ENCODE data around the gene BCAS1.
A peak's percentile ranks its signal among the peaks of the same experiment; 100 is the strongest.

The BCAS1 gene

DNA sequence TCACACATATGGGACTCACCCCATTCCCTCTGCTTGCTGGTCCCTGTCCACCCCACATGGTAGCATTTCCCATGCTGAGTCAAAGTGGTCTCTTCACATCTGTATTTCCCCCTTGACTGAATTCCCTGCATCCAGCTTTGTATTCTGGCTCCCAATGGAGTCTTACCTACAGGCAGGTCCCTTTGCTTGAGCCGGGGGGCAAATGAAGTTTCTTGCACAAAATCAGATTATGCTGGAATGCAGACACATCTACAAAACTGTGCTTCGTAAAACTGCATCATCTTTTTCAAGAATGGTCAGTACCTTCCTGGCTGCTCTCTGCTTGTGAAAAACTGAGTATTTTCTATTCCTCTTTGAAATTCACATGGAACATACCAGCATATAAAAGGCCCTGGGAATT, 32.1 kb upstream of the BCAS1 start:
- no peak for DNase-seq

DNA sequence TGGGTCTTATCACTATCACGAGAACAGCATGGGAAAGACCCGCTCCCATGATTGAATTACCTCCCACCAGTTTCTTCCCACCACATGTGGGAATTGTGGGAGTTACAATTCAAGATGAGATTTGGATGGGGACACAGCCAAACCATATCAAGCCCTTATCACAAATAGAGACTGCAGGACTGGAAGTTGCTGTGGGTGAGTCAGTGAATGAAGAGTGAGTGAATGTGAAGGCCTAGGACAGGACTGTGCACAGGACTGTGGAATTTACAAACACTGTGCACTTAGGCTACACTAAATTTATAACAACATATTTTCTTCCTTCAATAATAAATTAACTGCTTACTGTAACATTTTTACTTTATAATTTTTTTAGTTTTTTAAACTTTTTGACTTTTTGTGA, 30.2 kb upstream of the BCAS1 start:
- no peak for DNase-seq

DNA sequence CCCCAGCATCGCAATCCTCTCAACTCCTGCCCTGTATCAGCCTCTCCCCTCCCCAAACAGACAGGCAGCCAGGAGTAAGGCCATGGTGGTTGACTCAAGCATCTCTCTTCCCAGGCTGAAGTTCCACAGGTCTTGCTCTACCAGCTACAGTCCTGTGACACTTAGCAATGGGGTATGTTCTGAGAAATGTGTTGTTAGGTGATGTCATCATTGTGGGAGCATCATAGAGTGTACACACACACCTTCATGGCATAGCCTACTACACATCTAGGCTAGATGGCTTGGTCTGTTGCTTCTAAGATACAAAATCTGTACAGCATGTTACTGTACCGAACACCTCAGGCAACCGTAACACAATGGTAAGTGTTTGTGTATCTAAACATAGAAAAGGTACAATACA, 29.5 kb upstream of the BCAS1 start:
- DNase-seq = no peak

DNA sequence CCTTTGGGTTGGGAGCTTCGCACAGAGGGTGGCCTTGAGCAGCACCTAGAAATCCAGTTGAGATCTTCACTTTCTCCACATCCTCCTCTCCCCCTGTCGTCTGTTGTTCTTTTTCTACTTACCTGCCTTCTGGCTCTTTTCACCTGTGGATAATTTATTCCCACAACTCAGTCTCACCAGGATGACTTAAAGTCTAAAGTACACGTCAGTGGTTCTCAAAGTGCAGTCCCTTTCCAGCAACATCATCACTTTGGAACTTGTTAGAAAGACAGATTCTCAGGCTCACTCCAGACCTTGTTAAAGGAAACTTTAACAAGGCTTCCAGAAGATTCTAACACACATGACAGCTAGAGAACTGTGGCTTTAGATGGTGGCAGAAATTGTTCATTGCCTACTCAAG, 27.7 kb upstream of the BCAS1 start:
- no peak for DNase-seq

DNA sequence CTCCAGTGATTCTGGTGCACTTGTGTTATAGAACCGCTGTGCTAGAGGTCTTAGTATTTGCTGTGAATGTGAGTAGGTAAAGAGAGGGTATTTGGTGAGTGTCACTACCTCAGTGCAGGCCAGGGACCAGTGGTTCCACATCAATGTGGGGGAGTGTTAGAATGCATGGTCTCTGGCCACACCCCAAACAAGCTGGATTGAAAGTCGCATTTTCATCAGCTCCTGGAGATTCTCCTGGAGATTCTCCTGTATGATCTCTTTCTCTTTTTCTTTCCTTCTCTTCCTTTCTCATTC, 26.8 kb upstream of the BCAS1 start:
- DNase-seq = no peak

DNA sequence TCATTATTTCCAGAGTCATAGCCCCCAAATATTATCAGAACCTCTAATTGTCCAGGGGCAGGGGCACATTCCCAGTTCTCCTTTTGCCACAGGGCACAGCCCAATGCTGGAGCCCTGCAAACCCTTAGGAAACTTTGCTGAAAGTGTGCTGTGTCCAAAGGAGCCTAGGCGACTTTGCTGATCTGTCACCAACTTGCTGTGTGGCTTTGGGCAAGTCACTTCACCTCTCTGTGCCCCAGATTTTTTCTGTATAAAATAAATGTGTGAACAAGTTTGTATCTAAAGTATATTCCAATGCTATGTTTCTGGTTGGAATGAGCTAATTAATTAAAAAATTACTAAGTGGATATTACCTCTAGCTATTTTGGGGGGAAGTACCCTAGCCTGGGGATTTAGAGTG, 25.4 kb upstream of the BCAS1 start:
- DNase-seq = no peak

DNA sequence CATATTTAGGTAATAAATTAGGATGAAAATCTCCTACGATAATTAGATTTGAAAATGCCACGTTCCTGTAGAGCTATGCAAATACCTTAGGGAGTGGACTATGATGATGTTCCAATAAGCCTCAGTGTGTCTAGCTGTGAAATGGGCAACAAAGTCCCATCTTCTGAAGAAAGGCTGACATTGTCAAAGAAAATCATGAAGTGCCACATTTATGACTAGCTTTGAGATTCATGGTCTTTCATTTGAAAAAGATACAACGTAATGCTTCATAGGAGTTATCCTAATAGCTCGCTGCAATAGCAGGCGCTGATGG, 23.8 kb upstream of the BCAS1 start:
- no peak for DNase-seq

DNA sequence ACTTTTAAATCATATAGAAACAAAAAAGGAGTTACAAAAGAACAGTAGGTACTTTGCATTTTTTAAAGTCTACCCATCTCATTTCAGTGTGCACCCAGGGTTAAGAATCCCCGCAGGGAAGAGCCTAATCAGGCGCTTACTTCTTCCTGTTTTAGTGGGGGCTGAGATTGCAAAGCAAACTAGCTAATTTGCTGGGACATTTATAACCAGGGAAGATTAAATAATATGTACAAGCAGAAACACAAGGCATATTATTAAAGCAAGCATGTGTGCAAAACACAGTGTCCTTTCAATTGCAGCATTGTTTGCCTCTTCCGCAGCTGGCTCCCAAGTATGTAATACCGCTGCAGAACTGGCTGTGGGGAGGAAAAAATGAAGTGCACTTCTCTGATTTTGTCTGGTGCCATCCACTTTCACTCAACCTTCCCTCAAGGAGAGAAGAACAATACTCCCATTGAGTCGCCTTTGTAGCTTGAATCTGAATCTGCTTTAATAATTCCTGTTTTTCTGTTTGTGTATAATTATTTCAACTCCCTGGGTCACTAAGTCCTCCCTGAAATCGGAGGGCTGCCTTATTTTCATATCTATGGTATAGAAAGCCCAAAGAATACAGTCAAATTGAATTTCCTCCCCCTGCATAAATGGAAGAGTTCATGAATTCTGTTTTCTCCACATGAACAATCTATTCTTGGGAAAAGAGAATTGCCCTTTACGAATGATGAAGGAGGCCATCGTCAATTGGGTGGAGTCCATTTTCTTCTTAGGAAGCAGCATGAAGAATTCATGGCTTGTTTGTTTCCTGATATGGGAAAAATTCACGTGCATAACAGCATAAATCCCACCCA, 23.3 kb upstream of the BCAS1 start:
- no peak for DNase-seq

DNA sequence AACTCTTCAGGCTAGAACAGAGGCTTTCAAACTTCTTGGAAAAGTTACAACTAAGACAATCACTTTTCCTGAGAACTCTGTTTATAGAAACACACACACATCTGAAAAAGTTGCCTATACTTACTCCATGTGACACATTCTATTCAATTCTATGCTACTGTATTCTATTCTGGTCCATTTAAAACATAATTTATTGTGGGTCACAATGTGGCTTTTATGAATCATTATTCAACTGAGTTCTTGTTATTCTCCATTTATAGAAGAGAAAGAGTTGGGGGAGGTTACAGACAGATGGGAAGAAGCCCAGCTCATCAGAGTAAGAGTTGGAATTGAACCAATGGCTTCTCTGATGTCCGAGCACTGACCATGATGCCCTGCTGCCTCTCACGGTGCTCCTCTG, 21.6 kb upstream of the BCAS1 start:
- DNase-seq = no peak

DNA sequence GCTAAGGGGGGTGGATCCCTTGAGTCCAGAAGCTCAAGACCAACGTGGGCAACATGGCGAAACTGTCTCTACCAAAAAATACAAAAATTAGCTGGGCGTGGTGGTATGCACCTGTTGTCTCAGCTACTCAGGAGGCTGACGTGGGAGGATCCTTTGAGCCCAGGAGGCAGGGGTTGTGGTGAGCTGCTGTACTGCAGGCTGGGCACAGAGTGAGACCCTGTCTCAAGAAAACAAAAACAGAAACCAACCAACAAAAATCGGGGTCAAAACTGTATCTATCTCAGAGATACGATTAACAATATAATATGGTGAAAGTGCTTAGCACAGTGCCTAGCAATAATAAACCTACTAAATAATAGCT, 20.7 kb upstream of the BCAS1 start:
- DNase-seq = no peak

DNA sequence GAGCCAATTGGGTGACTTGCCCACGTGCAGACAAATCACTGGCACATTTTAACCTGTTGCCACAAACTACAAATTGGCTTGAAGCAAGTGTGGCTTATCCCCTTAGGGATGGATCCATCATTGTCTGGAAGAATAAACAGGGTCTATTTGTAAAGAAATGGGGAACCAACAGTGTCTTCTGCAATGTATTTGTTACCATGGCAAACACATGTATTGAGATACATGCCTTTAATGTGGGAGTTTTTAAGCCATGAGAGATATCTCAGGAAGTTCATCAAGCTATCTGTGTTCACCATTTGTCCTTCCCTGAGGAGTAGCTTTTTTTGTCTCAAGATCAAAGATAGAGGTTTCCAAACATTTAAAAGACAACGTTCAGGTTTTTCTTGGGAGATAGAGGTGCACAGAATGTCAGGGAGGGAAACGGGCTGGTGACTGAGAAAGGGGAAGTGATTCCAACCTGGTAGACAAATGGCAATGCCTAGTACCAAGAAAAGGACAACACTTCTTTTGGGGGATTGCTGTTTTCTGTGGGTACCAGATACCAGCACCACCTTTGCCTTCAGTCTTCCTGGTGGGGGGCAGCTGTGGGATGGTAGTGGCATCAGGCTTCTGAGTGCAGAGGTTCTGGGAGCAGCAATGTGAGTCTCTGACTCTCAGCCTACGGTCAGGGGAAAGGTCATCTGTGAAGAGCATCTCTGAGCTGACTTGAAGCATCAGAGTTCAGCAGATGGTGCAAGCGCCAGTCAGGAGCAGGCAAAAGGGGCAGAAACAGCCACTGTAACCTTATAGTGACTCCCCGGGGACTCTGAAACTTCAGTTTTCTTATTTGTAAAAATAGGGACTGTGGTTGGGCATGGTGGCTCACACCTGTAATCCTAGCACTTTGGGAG, 20.1 kb upstream of the BCAS1 start:
- no peak for DNase-seq

DNA sequence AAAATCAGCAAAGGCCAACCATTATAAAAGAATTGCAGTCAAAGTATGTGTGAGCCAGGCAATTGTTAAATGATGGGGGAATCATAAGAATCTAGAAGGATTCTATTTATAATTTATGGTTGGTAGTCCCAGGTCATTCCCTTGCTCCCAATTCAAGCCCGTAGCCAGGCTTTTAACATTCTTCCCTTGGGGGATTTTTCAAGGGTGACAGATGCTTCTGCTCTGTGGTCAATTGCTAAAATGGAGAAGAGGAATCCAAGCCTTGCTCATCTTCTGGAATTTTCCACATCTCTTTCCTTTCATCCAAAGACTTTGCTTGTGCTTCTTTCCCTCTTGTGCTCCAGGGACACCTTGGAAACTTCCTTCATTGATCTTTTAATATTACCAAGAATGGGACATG, 18.0 kb upstream of the BCAS1 start:
- DNase-seq = no peak

DNA sequence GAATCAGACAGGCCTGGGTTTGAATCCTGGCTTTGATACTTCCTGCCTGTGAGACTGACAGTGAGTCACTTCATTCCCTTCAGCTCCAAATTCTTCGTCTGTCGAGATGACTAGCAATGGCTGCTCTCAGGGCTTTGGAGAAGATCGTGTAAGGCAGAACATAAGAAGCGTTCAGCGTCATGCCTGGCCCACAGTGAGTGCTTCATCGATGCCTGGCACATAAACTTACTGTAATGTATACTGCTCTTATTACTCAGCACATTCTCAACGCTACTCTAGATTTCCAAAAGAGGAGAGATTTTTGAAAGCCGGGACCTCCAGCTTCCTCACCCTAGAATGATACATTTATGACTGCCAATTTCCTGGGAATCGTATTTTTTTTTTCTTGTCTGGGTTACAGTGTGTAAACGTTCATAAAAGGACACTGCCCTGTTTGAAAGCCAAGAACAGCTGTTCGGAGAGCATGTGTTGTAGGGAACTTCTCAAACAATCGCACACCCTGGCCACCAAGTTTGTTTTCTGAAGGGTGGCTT, 16.2 kb upstream of the BCAS1 start:
- no peak for DNase-seq

DNA sequence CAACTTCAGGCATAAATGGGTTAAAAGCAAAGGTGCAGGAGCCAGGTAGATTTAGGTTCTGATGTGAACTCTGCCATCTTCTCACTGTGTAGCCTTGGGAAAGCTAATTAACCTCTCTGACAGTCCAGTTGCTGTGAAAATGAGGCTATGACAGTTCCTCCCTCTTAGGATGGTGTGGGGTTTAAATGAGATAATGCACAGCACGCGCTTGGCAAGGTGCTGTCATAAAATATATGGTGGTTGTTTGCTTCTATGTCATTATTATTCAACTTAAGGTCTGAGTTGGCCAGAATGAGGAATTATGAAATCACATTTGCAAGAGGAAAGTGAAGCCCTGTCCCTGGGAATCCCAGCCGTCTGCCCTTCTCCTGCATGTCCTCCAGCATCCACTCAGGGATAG, 15.5 kb upstream of the BCAS1 start:
- DNase-seq = no peak

DNA sequence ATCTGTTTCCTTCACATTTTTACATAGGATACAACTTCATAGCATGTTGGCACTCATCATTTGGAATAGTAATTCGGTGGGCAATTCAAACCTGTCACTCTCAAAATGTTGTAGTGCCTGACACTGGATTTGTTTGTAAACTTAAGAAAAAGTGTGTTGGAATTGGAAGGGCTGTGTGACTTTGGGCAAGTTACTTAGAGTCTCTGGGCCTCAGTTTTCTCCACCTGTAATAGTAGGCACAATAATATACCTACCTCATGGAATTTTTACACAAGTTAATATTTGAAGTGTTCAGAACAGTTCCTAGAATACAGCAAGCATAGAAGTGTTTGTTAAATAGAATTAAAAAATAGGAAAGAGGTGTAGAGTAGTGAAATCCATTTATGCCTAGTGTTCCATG, 15.0 kb upstream of the BCAS1 start:
- DNase-seq = no peak

DNA sequence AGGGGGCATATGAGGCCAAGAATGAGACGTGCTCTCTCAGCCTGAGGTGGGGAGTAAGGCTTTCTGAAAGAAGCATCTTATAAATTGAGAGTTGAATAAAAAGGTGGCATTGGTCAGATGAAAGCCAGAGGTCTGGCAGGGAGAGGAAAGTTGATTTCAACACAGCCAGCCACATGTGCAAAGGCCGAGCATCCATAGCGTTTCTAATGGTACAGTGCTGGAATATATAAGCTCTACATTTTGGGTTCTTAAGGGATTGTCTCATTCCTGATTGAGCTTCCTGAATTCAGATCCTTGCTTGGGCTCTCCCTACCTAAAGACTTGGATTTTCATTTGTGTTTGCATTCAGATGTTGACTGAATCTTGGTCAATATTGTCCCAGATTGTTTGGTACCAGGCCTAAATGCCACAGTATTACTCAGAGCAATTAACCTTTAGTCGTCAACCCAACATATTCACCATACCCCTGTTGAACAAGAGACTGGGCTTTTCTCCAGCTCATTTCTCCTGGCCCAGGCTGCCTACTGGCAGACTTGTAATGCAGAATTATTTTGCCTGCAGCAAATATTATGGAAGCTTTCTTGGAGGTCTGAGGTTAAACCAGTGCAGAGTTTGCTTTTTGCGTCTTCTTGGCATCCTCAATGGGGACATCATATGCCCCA, 14.5 kb upstream of the BCAS1 start:
- DNase-seq = no peak

DNA sequence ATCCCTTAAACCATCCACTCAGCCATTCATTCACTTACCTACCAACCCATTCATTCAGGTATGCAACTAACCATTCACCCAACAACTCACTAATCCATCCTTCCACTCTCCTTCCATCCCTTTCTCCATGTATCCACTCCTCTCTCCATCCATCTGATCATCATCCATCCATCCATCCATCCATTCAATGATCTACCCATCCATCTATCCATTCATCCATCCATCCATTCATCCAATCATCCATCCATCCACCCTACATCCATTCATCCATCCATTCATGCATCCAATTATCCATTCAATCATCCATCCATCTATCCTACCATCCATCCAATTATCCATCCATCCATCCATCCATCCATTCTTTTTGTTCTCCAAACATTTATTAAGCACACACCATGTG, 13.8 kb upstream of the BCAS1 start:
- DNase-seq = no peak

DNA sequence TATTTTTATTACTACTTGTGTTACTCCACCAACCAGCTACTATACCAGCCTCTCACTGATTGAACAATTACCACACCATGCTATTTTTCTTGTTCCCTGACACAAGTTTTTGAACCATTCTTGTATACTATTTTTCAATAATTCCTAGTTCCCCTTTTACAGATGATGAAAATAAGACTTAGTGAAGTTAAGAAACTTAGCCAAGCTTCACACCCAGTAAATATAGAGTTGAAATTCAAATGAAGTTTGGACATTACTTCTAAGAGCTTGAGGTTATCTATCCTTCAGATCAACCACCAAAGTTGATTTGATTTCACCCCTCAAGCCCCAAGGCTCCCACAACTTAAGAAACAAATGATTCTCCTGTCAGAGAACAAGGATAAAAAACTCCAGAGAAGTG, 13.1 kb upstream of the BCAS1 start:
- no peak for DNase-seq

DNA sequence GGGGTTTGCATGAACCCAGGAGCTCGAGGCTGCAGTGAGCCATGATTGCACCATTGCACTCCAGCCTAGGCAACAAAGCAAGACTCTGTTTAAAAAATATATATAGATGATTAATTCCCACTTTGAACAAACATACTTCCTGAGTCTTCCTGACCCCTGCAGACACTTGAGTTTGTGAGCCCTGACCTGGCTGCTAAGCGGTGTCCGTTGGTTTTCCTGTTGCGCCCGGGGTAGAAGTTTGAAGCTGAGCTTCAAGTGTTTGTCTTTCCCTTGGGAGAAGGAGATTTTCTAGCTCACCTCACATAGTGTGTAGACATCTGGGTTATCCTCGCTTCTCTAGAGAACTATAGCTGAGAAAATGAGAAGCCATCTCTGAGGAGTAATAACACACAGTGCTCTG, 11.7 kb upstream of the BCAS1 start:
- DNase-seq = no peak

DNA sequence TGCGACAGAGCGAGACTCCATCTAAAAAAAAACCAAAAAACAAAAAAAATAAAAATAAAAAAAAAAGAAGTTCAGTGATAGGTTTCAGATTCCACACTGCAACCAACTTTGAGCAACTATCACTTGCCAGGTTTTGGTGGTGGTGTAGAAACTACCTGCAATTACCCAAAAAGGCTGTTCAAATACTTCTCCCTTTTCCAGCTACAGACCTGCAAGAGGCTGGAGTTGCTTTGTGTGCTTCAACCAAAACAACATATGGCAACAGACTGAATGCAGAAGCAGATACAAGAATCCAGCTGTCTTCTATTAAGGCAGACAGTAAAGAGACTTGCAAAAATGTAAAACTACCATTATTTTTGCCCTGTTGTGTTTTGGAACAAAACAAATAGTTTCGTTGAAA, 9.3 kb upstream of the BCAS1 start:
- DNase-seq = no peak

DNA sequence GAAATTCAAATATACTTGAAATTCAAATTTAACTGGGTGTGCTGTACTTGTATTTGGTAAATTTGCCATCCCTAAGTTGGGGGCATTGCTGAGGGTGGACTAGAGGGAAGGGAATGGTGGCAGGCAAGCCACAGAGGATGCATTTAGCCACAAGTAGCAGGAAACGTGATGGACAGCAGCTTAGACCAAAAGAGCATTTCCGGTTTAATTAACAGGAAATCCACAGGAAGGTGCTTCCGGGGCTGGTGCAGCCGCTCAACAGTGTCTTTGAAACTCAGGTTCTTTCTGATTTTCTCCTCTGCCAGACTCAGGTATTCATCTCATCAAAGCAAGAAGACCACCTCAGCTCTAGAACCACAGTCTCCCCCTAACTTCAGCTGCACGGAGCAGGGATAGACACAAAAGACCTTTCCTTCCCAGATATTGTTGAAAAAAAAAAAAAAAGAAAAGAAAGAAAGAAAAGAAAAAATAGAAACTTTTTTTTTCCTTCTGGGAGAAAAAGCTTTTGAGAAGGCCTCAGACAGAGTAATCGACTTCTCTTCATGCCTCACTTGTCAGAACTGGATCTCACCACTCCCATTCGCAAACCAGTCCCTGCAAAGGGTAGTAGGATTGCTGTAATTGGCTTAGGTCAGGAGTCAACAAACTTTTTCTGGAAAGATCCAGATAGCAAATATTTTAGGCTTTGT, 8.0 kb upstream of the BCAS1 start:
- peak; percentile 10 to 30 for DNase-seq

DNA sequence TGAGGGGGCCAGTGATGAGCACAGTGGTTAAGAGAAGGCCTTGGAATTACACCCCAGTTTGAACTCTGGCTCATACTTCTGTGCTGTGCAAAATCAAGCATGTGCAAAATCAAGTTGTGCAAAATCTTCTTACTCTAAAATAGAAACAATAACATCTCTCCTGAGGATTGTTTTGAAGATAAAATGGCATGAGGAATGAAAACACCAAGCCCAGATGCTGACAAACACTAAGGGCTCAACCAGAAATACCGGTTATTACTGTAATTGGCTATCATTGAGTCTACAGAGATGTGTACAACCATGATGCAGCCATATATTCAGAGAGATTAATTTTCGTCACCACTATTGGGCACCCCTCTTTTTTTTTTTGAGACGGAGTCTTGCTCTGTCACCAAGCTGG, 5.9 kb upstream of the BCAS1 start:
- no peak for DNase-seq

DNA sequence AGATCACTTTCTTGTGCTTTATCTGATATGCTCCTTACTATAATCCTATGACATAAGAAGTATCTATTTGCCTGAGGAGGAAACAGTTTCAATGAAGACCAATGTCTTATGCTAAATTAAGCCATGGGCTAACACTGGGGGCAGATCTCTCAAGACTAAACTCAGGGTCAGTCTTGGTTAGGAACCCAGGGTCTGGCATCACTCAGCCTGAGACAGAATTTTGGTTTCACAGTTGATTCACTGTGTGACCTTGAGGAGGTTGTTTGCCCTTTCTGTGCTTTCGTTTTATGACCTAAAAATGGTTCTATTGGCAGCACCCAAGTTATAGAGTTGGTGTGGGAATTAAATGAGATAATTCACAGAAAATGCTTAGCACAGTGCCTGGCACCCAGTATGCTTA, 4.9 kb upstream of the BCAS1 start:
- DNase-seq = no peak
